Vagina (tissue), 2 donors: ENCODE results near the gene CTDSPL.

ENCODE experiments used
- POLR2A ChIP-seq, 2 donors: fragments of 450-650 bp; IDR thresholded peaks; one replicate each; pipeline ENCODE4 v1.6.1; 2017; ENCODE audit warnings: antibody characterized with exemption in 2 of 2, mild to moderate bottlenecking in 2 of 2, moderate library complexity in 2 of 2
- POLR2AphosphoS5 ChIP-seq, 2 donors: sonication (generic); formaldehyde crosslinking; IDR thresholded peaks; one replicate each; pipeline ENCODE4 v1.9.0; 2017; ENCODE audit warnings: antibody characterized with exemption in 2 of 2, mild to moderate bottlenecking in 2 of 2, low read depth in 1 of 2; ENCODE audit not compliant: insufficient read depth in 1 of 2
- TF ChIP-seq, protein P1 (sequence below), 3 experiments: fragments of 450-650 bp in 2 of 3; fragments of 200-600 bp in 1 of 3; sonication (generic) in 1 of 3; IDR thresholded peaks; one replicate each; pipeline ENCODE4 v1.5.1; 2017 to 2019; ENCODE audit warnings: antibody characterized with exemption in 3 of 3, mild to moderate bottlenecking in 2 of 3, moderate library complexity in 2 of 3

GRCh38 chr3:37993820-37994638, 132.3 kb downstream of the CTDSPL start:
- TF ChIP-seq POLR2AphosphoS5 (IDR thresholded peaks at IDR 0.05; ENCODE audit: insufficient read depth in 1 of 2, low read depth in 1 of 2) (peak; percentile 53 to 93), POLR2A (IDR thresholded peaks at IDR 0.05) (peak in 1 of 2 donors; percentile 43)
- TF ChIP-seq, protein P1, sequence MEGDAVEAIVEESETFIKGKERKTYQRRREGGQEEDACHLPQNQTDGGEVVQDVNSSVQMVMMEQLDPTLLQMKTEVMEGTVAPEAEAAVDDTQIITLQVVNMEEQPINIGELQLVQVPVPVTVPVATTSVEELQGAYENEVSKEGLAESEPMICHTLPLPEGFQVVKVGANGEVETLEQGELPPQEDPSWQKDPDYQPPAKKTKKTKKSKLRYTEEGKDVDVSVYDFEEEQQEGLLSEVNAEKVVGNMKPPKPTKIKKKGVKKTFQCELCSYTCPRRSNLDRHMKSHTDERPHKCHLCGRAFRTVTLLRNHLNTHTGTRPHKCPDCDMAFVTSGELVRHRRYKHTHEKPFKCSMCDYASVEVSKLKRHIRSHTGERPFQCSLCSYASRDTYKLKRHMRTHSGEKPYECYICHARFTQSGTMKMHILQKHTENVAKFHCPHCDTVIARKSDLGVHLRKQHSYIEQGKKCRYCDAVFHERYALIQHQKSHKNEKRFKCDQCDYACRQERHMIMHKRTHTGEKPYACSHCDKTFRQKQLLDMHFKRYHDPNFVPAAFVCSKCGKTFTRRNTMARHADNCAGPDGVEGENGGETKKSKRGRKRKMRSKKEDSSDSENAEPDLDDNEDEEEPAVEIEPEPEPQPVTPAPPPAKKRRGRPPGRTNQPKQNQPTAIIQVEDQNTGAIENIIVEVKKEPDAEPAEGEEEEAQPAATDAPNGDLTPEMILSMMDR (IDR thresholded peaks at IDR 0.05), result no peak
